Measurements from ENCODE around the gene IPO13. TPM values are rescaled to one million over a fixed set of nuclear protein-coding genes. Genes with fewer than 3 reads are reported as not detected.

Gene IPO13
- total RNA-seq, 1 experiment from 2014 or later: 25.0 TPM

DNA sequence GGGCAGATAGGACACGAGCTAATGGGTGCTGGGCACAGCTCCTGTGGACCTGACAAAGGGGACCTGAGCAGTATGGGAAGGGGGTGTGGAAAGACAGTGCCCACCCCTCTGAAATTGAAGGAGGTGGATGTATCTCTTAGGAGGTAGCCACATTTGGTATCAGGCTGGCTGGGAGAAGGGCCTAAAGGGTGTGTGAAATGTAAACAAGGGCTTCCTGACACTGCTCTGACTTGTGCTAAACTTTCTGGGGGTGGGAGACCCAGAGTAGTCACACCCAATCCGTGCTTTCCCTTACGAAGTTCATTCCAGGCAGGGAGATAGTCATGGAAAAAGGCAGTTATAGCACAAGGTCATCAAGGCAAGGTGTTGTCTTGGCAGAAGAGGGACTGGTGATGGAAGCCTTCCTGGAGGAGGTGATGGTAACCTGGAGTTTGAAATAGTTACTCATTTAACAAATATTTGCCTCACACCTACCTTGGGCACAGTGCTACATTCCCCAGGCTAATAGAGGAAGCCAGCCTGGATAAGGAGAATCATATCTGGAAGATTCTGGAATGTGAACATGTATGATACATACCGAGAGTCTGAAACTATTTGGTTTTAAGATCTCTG is 39.3 kb downstream of the IPO13 start:
- H3F3A ChIP-seq (ENCODE audit: insufficient read depth, low read depth): peaks cover 32% of the 10 kb centered on the region
- H3K4me3 ChIP-seq: no peak overlapping the region
- H4K20me1 ChIP-seq (ENCODE audit: insufficient read depth): peaks cover 3% of the 10 kb centered on the region; the same call in 1 of the 2 replicates
- DNase-seq: peak in 1 of 2 experiments; percentile 30
- H3K4me2 ChIP-seq: no peak overlapping the region
- H3K27ac ChIP-seq: no peak overlapping the region
- intact Hi-C loops (cut with micrococcal nuclease; ENCODE audit: unreplicated experiment): no loop called here
- TF ChIP-seq EZH2 (IDR thresholded peaks at IDR 0.05; ENCODE audit: low read depth): no peak
- TF ChIP-seq, protein P1, sequence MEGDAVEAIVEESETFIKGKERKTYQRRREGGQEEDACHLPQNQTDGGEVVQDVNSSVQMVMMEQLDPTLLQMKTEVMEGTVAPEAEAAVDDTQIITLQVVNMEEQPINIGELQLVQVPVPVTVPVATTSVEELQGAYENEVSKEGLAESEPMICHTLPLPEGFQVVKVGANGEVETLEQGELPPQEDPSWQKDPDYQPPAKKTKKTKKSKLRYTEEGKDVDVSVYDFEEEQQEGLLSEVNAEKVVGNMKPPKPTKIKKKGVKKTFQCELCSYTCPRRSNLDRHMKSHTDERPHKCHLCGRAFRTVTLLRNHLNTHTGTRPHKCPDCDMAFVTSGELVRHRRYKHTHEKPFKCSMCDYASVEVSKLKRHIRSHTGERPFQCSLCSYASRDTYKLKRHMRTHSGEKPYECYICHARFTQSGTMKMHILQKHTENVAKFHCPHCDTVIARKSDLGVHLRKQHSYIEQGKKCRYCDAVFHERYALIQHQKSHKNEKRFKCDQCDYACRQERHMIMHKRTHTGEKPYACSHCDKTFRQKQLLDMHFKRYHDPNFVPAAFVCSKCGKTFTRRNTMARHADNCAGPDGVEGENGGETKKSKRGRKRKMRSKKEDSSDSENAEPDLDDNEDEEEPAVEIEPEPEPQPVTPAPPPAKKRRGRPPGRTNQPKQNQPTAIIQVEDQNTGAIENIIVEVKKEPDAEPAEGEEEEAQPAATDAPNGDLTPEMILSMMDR (conservative IDR thresholded peaks at IDR 0.05): no peak
- no TSS peak for BruUV-seq (replicated peaks)
- peaks cover 14% of the 10 kb centered on the region for H3K79me2 ChIP-seq (ENCODE audit: low read depth)
- peaks cover 12% of the 10 kb centered on the region; the same call in 1 of the 2 replicates for H3K36me3 ChIP-seq (ENCODE audit: low read depth)
- no peak overlapping the region for H2AFZ ChIP-seq
- no peaks in the 10 kb centered on the region for H3K9me3 ChIP-seq (ENCODE audit: insufficient read depth, low read depth)
- ChIA-PET CTCF (no interaction called here), POLR2A (ENCODE audit: unreplicated experiment) (no interaction called here)
- no peaks in the 10 kb centered on the region for H3K9me2 ChIP-seq (ENCODE audit: insufficient read depth)
- H3K4me1 ChIP-seq (replicated peaks; ENCODE audit: insufficient read depth): peaks cover 15% of the 10 kb centered on the region
- no peaks in the 10 kb centered on the region for H3K27me3 ChIP-seq (ENCODE audit: insufficient read depth, low read depth)

DNA sequence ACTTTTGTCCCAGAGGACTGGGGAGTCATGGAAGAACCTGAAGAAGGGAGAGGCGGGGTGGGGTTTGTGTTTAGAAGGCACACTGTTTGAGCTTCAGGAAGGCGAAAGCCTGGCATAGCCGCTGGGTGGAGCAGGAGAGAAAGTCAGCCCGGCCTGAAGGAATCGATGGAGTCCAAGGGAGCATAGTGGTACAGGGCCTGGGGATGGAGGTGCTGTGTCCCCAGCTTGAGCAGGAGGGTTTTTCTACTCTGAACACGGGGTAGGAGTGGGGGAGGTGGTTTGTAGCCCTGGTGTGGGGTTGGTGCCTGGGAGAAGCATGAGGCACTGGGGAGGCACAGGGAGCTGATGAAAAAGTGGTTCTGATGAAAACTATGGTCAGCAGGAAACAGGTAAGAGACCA is 40.0 kb downstream of the IPO13 start:
- H3K36me3 ChIP-seq (ENCODE audit: low read depth): peaks cover 12% of the 10 kb centered on the region; the same call in 1 of the 2 replicates
- ChIA-PET CTCF (no interaction called here), POLR2A (ENCODE audit: unreplicated experiment) (no interaction called here)
- H3K79me2 ChIP-seq (ENCODE audit: low read depth): peaks cover 9% of the 10 kb centered on the region; the same call in 1 of the 2 replicates
- intact Hi-C loops (cut with micrococcal nuclease; ENCODE audit: unreplicated experiment): no loop called here
- H3K9me3 ChIP-seq (ENCODE audit: insufficient read depth, low read depth): no peaks in the 10 kb centered on the region
- peaks cover 35% of the 10 kb centered on the region for H3F3A ChIP-seq (ENCODE audit: insufficient read depth, low read depth)
- no peaks in the 10 kb centered on the region for H3K27me3 ChIP-seq (ENCODE audit: insufficient read depth, low read depth)
- no peaks in the 10 kb centered on the region for H3K9me2 ChIP-seq (ENCODE audit: insufficient read depth)
- no peak overlapping the region for H2AFZ ChIP-seq
- no peak overlapping the region for H3K4me3 ChIP-seq
- no peak overlapping the region for H3K27ac ChIP-seq
- no peak for DNase-seq
- H3K4me1 ChIP-seq (replicated peaks; ENCODE audit: insufficient read depth): peaks cover 14% of the 10 kb centered on the region
- no peak overlapping the region for H3K4me2 ChIP-seq
- BruUV-seq (replicated peaks): no TSS peak
- TF ChIP-seq EZH2 (IDR thresholded peaks at IDR 0.05; ENCODE audit: low read depth): no peak
- TF ChIP-seq, protein P1 (conservative IDR thresholded peaks at IDR 0.05): no peak
- peaks cover 3% of the 10 kb centered on the region; the same call in 1 of the 2 replicates for H4K20me1 ChIP-seq (ENCODE audit: insufficient read depth)

DNA sequence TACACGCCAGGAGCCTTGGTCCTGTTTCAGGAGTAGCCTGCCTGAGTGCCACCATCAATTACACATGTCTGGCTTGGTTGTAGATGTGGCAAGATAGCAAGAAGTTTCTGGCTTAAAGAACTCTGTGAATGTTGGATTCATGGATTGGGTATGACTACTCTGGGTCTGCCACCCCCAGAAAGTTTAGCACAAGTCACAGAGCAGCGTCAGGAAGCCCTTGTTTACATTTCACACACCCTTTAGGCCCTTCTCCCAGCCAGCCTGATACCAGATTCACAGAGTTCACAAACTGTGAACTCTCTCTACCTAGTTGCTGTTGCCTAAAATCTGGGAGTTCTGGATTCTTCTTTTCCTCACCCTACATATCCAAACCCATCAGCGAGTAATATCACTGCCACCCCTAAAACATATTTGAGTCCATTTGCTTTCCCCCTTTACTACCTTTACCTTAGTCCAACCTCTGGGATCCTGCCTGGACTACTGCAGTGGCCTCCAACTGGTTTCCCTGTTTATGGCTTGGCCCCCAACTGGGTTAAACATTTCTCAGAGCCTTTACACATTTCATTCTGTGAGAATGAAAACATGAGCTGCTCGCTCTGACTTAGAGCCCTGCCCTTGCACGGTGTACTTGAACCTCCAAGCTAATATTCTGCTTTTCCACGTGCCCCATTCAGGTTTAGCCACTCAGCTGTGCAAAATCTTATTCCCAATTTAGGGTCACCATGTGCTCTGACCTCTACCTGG is 40.6 kb downstream of the IPO13 start:
- POLR2A ChIA-PET (ENCODE audit: unreplicated experiment): interaction anchor here (0.6 kb wide), 1 partner anchor 563 kb away, joined by 6 read pairs; no protein-coding TSS in a partner anchor
- H3K36me3 ChIP-seq (ENCODE audit: low read depth): peaks cover 12% of the 10 kb centered on the region; the same call in 1 of the 2 replicates

More for the DNA sequence above, 40.6 kb downstream of the IPO13 start:
- DNase-seq: peak in 1 of 2 experiments; percentile 2
- Histone ChIP-seq H3K9me2 (ENCODE audit: insufficient read depth) (no peaks in the 10 kb centered on the region), H4K20me1 (ENCODE audit: insufficient read depth) (peaks cover under 1% of the 10 kb centered on the region; the same call in 1 of the 2 replicates), H3K4me1 (replicated peaks; ENCODE audit: insufficient read depth) (peaks cover 18% of the 10 kb centered on the region), H3K9me3 (ENCODE audit: insufficient read depth, low read depth) (no peaks in the 10 kb centered on the region), H3K4me3 (no peak overlapping the region), H3F3A (ENCODE audit: insufficient read depth, low read depth) (peaks cover 41% of the 10 kb centered on the region), H3K79me2 (ENCODE audit: low read depth) (peaks cover 3% of the 10 kb centered on the region; the same call in 1 of the 2 replicates), H3K27ac (0 out of 2 replicates have a peak overlapping the region, but pooled peaks have one; percentile 10), H3K27me3 (ENCODE audit: insufficient read depth, low read depth) (no peaks in the 10 kb centered on the region), H3K4me2 (no peak overlapping the region), H2AFZ (no peak overlapping the region)
- BruUV-seq (replicated peaks): no TSS peak
- CTCF ChIA-PET: no interaction called here
- intact Hi-C loops (cut with micrococcal nuclease; ENCODE audit: unreplicated experiment): no loop called here
- TF ChIP-seq, protein P1 (conservative IDR thresholded peaks at IDR 0.05): no peak
- no peak for TF ChIP-seq EZH2 (IDR thresholded peaks at IDR 0.05; ENCODE audit: low read depth)
